ENCODE data around the gene TBL1X. TPM values are rescaled to one million over a fixed set of nuclear protein-coding genes. Genes with fewer than 3 reads are reported as not detected.

TBL1X gene
- total RNA-seq, 1 donor from 2014 or later, result 21.4 TPM

- H3K9me3 Mint-ChIP-seq (ENCODE audit: low read depth), result peaks cover 6% of the 10 kb centered on the region
- TF ChIP-seq CTCF (IDR thresholded peaks at IDR 0.05), result no peak
- no peak overlapping the region for H3K4me3 Mint-ChIP-seq (ENCODE audit: unreplicated experiment)
- H3K4me1 Mint-ChIP-seq (ENCODE audit: low read depth), result peaks cover 10% of the 10 kb centered on the region
- no peak overlapping the region for H3K27ac Mint-ChIP-seq (ENCODE audit: unreplicated experiment)
- peaks cover 2% of the 10 kb centered on the region for H3K36me3 Mint-ChIP-seq (ENCODE audit: low read depth)
- no peak for DNase-seq (ENCODE audit: low spot score)
- no peaks in the 10 kb centered on the region for H3K27me3 Mint-ChIP-seq (ENCODE audit: low read depth)
These were observed 12.1 kb downstream of the TBL1X start for GRCh38 chrX:9476810-9477575.

GRCh38 chrX:9482408-9482807, 17.6 kb downstream of the TBL1X start:
- Mint-ChIP-seq H3K36me3 (ENCODE audit: low read depth) (no peaks in the 10 kb centered on the region), H3K4me3 (ENCODE audit: unreplicated experiment) (no peak overlapping the region), H3K9me3 (ENCODE audit: low read depth) (peaks cover 9% of the 10 kb centered on the region), H3K27me3 (ENCODE audit: low read depth) (no peaks in the 10 kb centered on the region), H3K27ac (ENCODE audit: unreplicated experiment) (no peak overlapping the region), H3K4me1 (ENCODE audit: low read depth) (peaks cover 10% of the 10 kb centered on the region)
- no peak for TF ChIP-seq CTCF (IDR thresholded peaks at IDR 0.05)
- no peak for DNase-seq (ENCODE audit: low spot score)

GRCh38 chrX:9482837-9483236, 18.0 kb downstream of the TBL1X start:
- Mint-ChIP-seq H3K9me3 (ENCODE audit: low read depth) (peaks cover 9% of the 10 kb centered on the region), H3K27ac (ENCODE audit: unreplicated experiment) (no peak overlapping the region), H3K4me1 (ENCODE audit: low read depth) (peaks cover 10% of the 10 kb centered on the region), H3K36me3 (ENCODE audit: low read depth) (no peaks in the 10 kb centered on the region), H3K4me3 (ENCODE audit: unreplicated experiment) (no peak overlapping the region), H3K27me3 (ENCODE audit: low read depth) (no peaks in the 10 kb centered on the region)
- no peak for TF ChIP-seq CTCF (IDR thresholded peaks at IDR 0.05)
- no peak for DNase-seq (ENCODE audit: low spot score)

GRCh38 chrX:9483376-9483775, 18.5 kb downstream of the TBL1X start:
- Mint-ChIP-seq H3K36me3 (ENCODE audit: low read depth) (no peaks in the 10 kb centered on the region), H3K27ac (ENCODE audit: unreplicated experiment) (no peak overlapping the region), H3K9me3 (ENCODE audit: low read depth) (peaks cover 9% of the 10 kb centered on the region), H3K27me3 (ENCODE audit: low read depth) (no peaks in the 10 kb centered on the region), H3K4me1 (ENCODE audit: low read depth) (peaks cover 10% of the 10 kb centered on the region), H3K4me3 (ENCODE audit: unreplicated experiment) (no peak overlapping the region)
- no peak for TF ChIP-seq CTCF (IDR thresholded peaks at IDR 0.05)
- DNase-seq (ENCODE audit: low spot score), result no peak

GRCh38 chrX:9486786-9487387, 22.0 kb downstream of the TBL1X start:
- Mint-ChIP-seq H3K36me3 (ENCODE audit: low read depth) (no peaks in the 10 kb centered on the region), H3K27me3 (ENCODE audit: low read depth) (no peaks in the 10 kb centered on the region), H3K27ac (ENCODE audit: unreplicated experiment) (no peak overlapping the region), H3K4me1 (ENCODE audit: low read depth) (peaks cover 10% of the 10 kb centered on the region), H3K4me3 (ENCODE audit: unreplicated experiment) (no peak overlapping the region), H3K9me3 (ENCODE audit: low read depth) (peaks cover 16% of the 10 kb centered on the region)
- TF ChIP-seq CTCF (IDR thresholded peaks at IDR 0.05), result no peak
- no peak for DNase-seq (ENCODE audit: low spot score)

Data from chondrocyte (in vitro differentiated cells).